Neural progenitor cell (in vitro differentiated cells): ENCODE data around the gene LGR4. TPM values are rescaled to one million over a fixed set of nuclear protein-coding genes. Genes with fewer than 3 reads are reported as not detected.
A peak's percentile ranks its signal among the peaks of the same experiment; 100 is the strongest.

Experiments used
- DNase-seq: peaks from one replicate; pipeline ENCODE4 v3.0.0-alpha.2; 2016; ENCODE audit warnings: low spot score
- H2AFZ ChIP-seq: fragments of 200-600 bp; sonication (generic); replicated peaks from 2 replicates; pipeline ENCODE4 v1.6.1; 2016; ENCODE audit warnings: antibody characterized with exemption
- H3F3A ChIP-seq: fragments of 200-600 bp; sonication (generic); 2 replicates; pipeline ENCODE4 v1.6.1; 2016; ENCODE audit warnings: antibody characterized with exemption, low read depth
- H3K27ac ChIP-seq: fragments of 200-600 bp; sonication (generic); 2 replicates; pipeline ENCODE4 v1.5.1; 2016; ENCODE audit warnings: mild to moderate bottlenecking
- H3K27me3 ChIP-seq: fragments of 200-600 bp; sonication (generic); 2 replicates; pipeline ENCODE4 v1.6.1; 2016; ENCODE audit warnings: mild to moderate bottlenecking, moderate library complexity
- H3K36me3 ChIP-seq: fragments of 200-600 bp; sonication (generic); 2 replicates; pipeline ENCODE4 v1.5.1; 2016
- H3K4me1 ChIP-seq: fragments of 200-600 bp; sonication (generic); 2 replicates; pipeline ENCODE4 v1.6.1; 2016; ENCODE audit warnings: mixed run types
- H3K4me2 ChIP-seq: fragments of 200-600 bp; sonication (generic); 2 replicates; pipeline ENCODE4 v1.6.1; 2016
- H3K4me3 ChIP-seq: fragments of 200-600 bp; sonication (generic); 2 replicates; pipeline ENCODE4 v1.5.1; 2016
- H3K79me2 ChIP-seq: fragments of 200-600 bp; sonication (generic); 2 replicates; pipeline ENCODE4 v1.6.1; 2016; ENCODE audit warnings: low read depth
- H3K9ac ChIP-seq: fragments of 200-600 bp; sonication (generic); 2 replicates; pipeline ENCODE4 v1.6.1; 2016
- H3K9me3 ChIP-seq: fragments of 200-600 bp; sonication (generic); 2 replicates; pipeline ENCODE4 v1.5.1; 2016; ENCODE audit warnings: low read depth
- H4K20me1 ChIP-seq: fragments of 200-600 bp; sonication (generic); 2 replicates; pipeline ENCODE4 v1.6.1; 2016; ENCODE audit warnings: low read depth
- H3K27ac Mint-ChIP-seq: 3 replicates; pipeline ENCODE4 v1.8.0; 2021; ENCODE audit warnings: mixed read lengths
- H3K27me3 Mint-ChIP-seq: 2 replicates; pipeline ENCODE4 v1.8.0; 2022; ENCODE audit warnings: low read depth, mild to moderate bottlenecking, inconsistent platforms, moderate library complexity, mixed read lengths; ENCODE audit not compliant: insufficient read depth
- H3K36me3 Mint-ChIP-seq: 3 replicates; pipeline ENCODE4 v1.8.0; 2021; ENCODE audit warnings: mixed read lengths
- H3K4me1 Mint-ChIP-seq: 3 replicates; pipeline ENCODE4 v1.8.0; 2021; ENCODE audit warnings: mixed read lengths
- H3K4me3 Mint-ChIP-seq: 3 replicates; pipeline ENCODE4 v1.8.0; 2021; ENCODE audit warnings: mild to moderate bottlenecking, moderate library complexity, mixed read lengths
- H3K9me3 Mint-ChIP-seq: 3 replicates; pipeline ENCODE4 v1.8.0; 2020; ENCODE audit warnings: mixed read lengths
- EZH2 ChIP-seq: fragments of 200-600 bp; sonication (generic); IDR thresholded peaks from 2 replicates; pipeline ENCODE4 v1.6.1; 2017; ENCODE audit warnings: antibody characterized with exemption, mild to moderate bottlenecking, moderate library complexity
- EZH2phosphoT487 ChIP-seq: fragments of 200-600 bp; sonication (generic); IDR thresholded peaks from 2 replicates; pipeline ENCODE4 v1.6.1; 2017; ENCODE audit warnings: antibody characterized with exemption
- total RNA-seq: library from RNA; depleted of rRNA; stranded (reverse); fragments of >200 nt; gene quantifications from 2 replicates; pipeline ENCODE4 v1.2.3, GENCODE V29; 2015; ENCODE audit warnings: low replicate concordance
- TF ChIP-seq, protein P1 (sequence below): fragments of 200-600 bp; sonication (generic); IDR thresholded peaks from 2 replicates; pipeline ENCODE4 v1.5.1; 2017; ENCODE audit warnings: antibody characterized with exemption, mild to moderate bottlenecking

Gene LGR4
- total RNA-seq, 1 donor from 2014 or later = 274 TPM

DNA sequence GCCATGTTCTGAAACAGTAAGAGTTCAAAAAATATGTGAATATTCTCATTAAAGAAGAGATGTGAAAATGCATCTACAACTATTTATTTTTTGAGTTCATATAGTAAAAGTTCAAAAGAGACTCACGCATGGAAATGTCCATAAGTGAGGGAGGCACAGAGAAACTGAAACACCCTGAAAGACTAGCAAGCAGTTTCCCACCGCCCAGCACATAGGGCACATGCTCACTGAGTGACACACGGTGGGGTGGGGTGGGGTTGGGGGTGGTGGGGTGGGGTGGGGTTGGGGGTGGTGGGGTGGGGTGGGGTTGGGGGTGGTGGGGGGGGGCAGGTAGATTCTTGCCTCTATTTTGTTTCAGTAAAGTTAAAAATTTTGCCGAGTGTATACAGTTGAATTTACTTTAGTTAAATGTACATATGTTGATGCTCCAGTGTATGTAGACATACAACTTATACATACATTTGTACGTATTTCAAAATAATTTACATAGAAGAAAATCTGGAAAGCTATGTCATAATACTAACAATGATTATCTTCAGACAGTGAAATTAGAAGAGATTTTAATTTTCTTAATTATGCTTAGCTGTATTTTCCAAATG is 115.9 kb downstream of the LGR4 start:
- Mint-ChIP-seq H3K4me3 (no peak overlapping the region), H3K4me1 (peaks cover 24% of the 10 kb centered on the region)
- no peak overlapping the region for H3K27ac ChIP-seq

DNA sequence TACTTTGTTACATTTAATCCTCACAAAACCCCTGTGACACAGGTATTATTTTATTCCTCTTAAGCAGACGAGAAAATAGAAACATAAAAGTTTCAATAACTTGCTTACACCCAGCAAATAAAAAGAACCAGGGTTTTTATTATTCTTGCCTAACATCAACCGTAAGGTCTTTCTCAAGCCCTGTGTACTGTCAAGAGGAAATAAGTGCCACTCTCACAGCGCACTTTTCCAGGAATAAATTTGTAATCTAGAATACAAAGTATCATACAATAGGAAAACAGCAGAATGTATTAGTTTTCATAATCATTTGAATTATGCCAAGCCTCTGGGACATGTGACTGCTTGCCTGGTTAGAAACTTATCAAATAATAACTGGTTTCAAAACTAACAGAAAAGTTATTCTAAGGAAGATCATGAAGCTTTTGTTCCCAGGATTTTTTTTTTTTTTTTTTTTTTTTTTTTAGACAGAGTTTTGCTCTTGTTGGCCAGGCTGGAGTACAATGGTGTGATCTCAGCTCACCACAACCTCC is 117.0 kb downstream of the LGR4 start:
- DNase-seq = no peak
- Histone ChIP-seq H3K9me3 (no peaks in the 10 kb centered on the region), H3K79me2 (peaks cover 13% of the 10 kb centered on the region), H3K4me3 (no peak overlapping the region), H3K36me3 (no peaks in the 10 kb centered on the region), H3K9ac (no peak overlapping the region), H3K27ac (peak overlapping the region; percentile 39), H3K4me1 (peaks cover 23% of the 10 kb centered on the region), H3K27me3 (no peaks in the 10 kb centered on the region), H3K4me2 (no peak overlapping the region), H2AFZ (no peak overlapping the region), H3F3A (peaks cover 23% of the 10 kb centered on the region), H4K20me1 (no peaks in the 10 kb centered on the region)
- H3K36me3 Mint-ChIP-seq = peaks cover 26% of the 10 kb centered on the region
- no peak overlapping the region for H3K27ac Mint-ChIP-seq
- H3K9me3 Mint-ChIP-seq = no peaks in the 10 kb centered on the region
- peaks cover 14% of the 10 kb centered on the region for H3K4me1 Mint-ChIP-seq
- peaks cover 2% of the 10 kb centered on the region for H3K27me3 Mint-ChIP-seq
- no peak for TF ChIP-seq EZH2phosphoT487
- TF ChIP-seq, protein P1, sequence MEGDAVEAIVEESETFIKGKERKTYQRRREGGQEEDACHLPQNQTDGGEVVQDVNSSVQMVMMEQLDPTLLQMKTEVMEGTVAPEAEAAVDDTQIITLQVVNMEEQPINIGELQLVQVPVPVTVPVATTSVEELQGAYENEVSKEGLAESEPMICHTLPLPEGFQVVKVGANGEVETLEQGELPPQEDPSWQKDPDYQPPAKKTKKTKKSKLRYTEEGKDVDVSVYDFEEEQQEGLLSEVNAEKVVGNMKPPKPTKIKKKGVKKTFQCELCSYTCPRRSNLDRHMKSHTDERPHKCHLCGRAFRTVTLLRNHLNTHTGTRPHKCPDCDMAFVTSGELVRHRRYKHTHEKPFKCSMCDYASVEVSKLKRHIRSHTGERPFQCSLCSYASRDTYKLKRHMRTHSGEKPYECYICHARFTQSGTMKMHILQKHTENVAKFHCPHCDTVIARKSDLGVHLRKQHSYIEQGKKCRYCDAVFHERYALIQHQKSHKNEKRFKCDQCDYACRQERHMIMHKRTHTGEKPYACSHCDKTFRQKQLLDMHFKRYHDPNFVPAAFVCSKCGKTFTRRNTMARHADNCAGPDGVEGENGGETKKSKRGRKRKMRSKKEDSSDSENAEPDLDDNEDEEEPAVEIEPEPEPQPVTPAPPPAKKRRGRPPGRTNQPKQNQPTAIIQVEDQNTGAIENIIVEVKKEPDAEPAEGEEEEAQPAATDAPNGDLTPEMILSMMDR = no peak
- TF ChIP-seq EZH2 = no peak
- H3K4me3 Mint-ChIP-seq = no peak overlapping the region

More for the DNA sequence above, 115.9 kb downstream of the LGR4 start:
- no peaks in the 10 kb centered on the region for H3K36me3 ChIP-seq
- Mint-ChIP-seq H3K36me3 (peaks cover 18% of the 10 kb centered on the region), H3K9me3 (no peaks in the 10 kb centered on the region), H3K27me3 (peaks cover 2% of the 10 kb centered on the region), H3K27ac (no peak overlapping the region)
- H3K79me2 ChIP-seq = peaks cover 21% of the 10 kb centered on the region
- TF ChIP-seq EZH2phosphoT487 (no peak), EZH2 (no peak)
- TF ChIP-seq, protein P1 = no peak
- peaks cover 19% of the 10 kb centered on the region for H3F3A ChIP-seq
- no peaks in the 10 kb centered on the region for H3K9me3 ChIP-seq
- no peaks in the 10 kb centered on the region for H4K20me1 ChIP-seq
- DNase-seq = no peak
- no peak overlapping the region for H3K4me2 ChIP-seq
- H3K9ac ChIP-seq = no peak overlapping the region
- peaks cover 23% of the 10 kb centered on the region for H3K4me1 ChIP-seq
- H3K27me3 ChIP-seq = no peaks in the 10 kb centered on the region
- no peak overlapping the region for H3K4me3 ChIP-seq
- H2AFZ ChIP-seq = no peak overlapping the region

DNA sequence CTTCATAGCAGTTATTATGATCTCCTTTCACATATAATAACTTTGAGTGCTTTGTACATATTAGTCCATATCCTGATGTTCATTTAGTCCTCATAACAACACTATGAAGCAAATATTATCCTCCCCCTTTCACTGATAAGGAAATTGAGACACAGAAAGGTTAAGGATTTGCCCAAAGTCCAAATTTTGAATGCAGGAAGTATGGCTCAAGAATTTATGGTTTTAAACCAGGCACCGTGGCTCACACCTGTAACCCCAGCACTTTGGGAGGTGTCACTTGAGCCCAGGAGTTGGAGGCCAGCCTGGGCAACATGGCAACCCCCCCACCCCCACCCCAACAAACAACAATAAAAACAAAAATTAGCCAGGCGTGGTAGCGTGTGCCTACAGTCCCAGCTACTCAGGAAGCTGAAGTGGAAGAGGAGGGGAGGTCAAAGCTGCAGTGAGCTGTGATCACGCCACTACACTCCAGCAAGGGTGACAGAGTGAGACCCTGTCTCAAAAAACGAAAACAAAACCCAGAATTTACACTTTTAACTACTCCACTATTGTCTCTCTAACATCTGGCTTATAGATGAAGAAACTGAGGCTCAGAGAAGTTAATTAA is 118.1 kb downstream of the LGR4 start:
- Histone ChIP-seq H3K9me3 (no peaks in the 10 kb centered on the region), H2AFZ (no peak overlapping the region), H3K4me3 (no peak overlapping the region), H3F3A (peaks cover 31% of the 10 kb centered on the region), H4K20me1 (no peaks in the 10 kb centered on the region), H3K27ac (no peak overlapping the region), H3K79me2 (peaks cover 13% of the 10 kb centered on the region), H3K4me2 (no peak overlapping the region), H3K9ac (no peak overlapping the region), H3K27me3 (no peaks in the 10 kb centered on the region), H3K4me1 (peaks cover 35% of the 10 kb centered on the region), H3K36me3 (peaks cover under 1% of the 10 kb centered on the region)
- Mint-ChIP-seq H3K9me3 (no peaks in the 10 kb centered on the region), H3K36me3 (peaks cover 27% of the 10 kb centered on the region), H3K4me1 (peaks cover 13% of the 10 kb centered on the region), H3K27ac (no peak overlapping the region), H3K27me3 (peaks cover 2% of the 10 kb centered on the region), H3K4me3 (no peak overlapping the region)
- TF ChIP-seq, protein P1 = no peak
- TF ChIP-seq EZH2phosphoT487 (no peak), EZH2 (no peak)
- no peak for DNase-seq
